SIG-M5 treated with dmso at 0.1 percent for 504 hours (cell line): ENCODE data around the gene PREX1.
A peak's percentile ranks its signal among the peaks of the same experiment; 100 is the strongest.

ENCODE experiments used
- DNase-seq: peaks from one replicate; lab custom pipeline; 2025; ENCODE audit not compliant: unreplicated experiment; lab: John Stamatoyannopoulos, UW

Gene PREX1

DNA sequence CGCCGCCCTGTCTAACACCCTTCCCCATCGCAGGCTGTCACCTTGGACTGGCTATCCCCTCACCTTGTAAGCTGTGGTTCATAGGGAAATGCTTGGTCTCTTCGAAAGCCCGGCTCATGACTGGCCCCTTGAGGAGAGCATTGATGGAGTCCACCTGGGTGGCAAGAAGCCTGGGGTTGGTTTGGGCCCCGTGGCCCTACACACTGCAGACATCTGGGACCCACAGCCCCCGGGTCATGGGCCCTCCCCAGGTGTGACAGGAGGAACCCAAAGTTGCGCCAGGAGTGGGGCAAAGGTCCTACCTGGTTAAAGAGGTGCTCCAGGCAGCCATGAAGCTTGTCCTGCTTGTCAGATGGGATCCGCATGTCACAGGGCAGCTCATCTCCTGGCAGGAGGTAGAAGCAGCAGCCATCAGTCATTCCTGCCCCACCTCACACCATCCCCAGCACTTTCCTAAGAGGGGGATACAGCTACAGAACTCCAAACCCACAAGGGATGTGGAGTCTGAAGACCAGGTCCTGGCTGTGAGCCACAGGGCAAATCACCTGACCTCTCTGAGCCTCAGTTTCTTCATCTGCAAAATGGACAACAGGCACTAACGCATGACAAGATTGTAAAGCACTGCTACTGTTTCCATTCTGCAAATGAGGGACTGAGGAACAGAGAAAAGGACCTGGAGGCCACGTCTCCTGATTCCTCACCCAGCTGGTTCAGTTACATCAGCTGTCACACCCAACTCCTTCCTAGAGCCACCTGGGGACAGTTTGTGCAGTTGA, 185.5 kb downstream of the PREX1 start:
- no peak for DNase-seq

DNA sequence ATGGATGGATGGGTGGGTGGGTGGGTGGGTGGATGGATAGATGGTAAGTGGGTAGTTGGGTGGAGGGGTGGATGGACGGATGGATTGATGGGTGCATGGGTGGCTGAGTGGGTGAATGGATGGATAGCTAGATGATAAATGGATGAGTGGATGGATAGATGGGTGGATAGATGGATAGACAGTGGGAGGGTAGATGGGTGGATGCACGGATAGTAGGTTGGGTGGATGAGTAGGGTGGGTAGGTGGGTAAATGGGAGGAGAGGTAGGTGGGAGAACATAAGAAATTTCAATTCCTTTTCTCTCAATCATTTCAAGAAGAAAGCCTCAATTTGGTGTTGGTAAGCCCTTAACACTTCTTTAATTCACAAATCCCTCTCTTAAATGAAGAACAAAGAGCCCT, 186.9 kb downstream of the PREX1 start:
- no peak for DNase-seq

GRCh38 chr20:48639899-48640298, 187.9 kb downstream of the PREX1 start:
- DNase-seq: no peak

GRCh38 chr20:48638546-48638945, 189.3 kb downstream of the PREX1 start:
- DNase-seq: no peak

DNA sequence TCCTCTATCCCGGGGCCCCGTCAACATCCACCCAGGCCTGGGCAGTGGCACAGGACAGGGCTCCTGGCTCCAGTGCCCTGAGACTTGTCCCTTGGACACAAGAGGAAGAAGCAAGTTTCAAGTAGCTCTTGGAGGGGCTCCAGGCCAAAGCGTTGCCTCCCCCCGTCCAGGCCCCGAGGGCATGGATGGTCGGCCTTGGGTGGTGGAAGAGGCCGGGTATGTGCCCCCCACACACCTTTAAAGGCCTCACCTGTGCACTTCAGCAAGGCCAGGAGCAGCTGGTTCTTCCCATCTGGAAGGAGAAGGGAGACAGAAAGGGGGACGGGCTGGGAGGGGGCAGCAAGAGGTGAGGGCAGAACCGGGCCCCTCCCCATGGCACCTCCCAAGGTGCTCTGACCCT, 190.3 kb downstream of the PREX1 start:
- DNase-seq: no peak

DNA sequence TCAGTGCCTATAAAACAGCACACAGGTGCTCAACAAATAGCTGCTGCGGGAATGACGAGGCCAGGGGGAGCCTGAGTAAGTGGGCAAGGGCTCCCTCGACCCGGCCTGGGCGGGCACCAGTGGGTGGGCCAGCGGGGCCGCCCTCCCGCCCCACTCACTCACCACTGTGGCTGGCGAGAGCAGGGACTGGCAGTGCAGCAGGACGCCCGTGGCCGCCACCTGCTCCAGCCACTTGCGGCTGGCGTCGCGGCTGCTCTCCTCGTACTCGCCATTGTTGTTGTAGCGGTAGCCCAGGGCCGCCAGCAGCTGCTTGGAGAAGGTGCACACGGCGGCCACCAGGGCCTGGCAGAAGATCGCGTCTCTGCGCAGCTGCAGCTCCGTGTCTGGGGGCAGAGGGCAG, 191.5 kb downstream of the PREX1 start:
- DNase-seq: no peak

- DNase-seq: peak; percentile 83
Measured at GRCh38 chr20:48635791-48636267, 192.0 kb downstream of the PREX1 start.

DNA sequence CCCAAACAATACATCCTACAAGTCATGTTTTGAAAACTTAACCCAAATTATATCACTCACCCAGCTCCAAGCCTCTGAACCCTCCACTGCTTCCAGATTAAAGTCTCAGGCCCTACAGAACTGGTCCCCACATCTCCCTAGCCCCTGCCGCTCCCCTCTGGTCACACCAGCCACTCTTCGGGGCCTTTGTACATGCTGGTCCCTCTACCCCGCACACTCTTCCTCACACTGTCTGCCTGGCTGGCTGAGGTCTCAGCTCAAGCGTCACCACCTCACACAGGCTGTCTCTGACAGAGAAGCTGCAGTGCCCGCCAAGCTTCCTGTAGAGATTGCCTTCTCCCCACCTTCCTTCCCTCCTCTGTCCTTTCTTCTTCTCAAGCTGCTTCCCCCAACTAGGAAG, 192.4 kb downstream of the PREX1 start:
- no peak for DNase-seq

DNA sequence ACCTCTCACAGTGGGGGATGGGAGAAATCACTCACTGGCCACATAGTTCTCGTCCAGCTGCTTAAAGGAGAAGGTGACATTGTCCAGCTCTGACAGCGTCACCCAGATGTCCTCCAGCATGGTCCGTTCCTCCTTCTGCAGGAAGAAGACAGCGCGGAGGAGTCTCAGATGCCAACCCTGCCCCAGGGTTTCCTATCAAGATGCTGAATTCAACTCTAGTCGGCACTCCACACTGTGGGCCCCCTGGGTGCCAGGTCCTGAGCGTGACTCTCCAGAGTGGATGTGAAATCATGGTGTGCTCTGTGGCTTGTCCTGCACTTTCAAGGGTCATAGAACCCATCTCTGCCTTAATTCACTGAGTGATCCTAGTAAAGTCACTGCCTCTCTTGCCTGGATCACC, 193.2 kb downstream of the PREX1 start:
- DNase-seq: no peak

- DNase-seq: no peak
Measured at GRCh38 chr20:48633620-48634257, 194.1 kb downstream of the PREX1 start.

GRCh38 chr20:48632825-48633619, 194.8 kb downstream of the PREX1 start:
- no peak for DNase-seq

DNA sequence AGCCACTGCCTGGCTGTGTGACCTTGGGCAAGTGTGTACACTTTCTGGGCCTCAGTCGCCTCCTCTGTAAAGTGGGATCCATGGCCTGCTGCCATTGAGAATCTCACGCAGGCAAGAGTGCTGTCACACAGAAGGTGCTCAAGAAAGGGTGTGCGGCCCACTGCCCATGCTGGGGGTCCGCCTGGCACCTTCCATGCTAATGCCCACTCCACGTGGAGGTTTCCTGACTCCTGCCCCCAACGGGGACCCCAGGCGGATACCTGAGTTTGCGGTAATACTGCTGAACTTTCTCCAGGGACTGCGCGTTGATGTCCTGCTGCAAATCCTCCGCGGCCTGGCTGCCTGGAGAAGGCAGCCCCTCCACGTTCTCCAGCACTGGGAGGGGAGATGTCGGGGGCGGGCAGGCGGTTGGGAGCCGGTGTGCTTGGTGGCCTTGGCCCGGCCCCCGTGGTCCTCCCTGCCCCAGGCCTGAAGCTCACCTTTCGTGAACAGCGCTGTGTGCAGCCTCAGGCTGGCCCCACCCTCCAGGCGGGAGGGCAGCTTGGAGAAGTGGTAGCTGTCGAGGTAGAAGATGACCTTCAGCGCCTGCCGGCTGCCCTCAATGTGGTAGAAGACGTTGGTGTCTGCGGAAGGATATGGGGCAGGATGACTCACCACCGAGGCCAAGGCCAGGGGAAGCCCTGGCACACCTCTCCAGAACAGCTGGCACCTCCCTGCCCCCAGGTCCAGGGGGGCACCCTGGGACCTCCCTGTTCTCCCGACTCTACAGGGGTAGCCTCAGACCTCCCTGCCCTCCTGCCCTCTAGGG, 195.6 kb downstream of the PREX1 start:
- no peak for DNase-seq

DNA sequence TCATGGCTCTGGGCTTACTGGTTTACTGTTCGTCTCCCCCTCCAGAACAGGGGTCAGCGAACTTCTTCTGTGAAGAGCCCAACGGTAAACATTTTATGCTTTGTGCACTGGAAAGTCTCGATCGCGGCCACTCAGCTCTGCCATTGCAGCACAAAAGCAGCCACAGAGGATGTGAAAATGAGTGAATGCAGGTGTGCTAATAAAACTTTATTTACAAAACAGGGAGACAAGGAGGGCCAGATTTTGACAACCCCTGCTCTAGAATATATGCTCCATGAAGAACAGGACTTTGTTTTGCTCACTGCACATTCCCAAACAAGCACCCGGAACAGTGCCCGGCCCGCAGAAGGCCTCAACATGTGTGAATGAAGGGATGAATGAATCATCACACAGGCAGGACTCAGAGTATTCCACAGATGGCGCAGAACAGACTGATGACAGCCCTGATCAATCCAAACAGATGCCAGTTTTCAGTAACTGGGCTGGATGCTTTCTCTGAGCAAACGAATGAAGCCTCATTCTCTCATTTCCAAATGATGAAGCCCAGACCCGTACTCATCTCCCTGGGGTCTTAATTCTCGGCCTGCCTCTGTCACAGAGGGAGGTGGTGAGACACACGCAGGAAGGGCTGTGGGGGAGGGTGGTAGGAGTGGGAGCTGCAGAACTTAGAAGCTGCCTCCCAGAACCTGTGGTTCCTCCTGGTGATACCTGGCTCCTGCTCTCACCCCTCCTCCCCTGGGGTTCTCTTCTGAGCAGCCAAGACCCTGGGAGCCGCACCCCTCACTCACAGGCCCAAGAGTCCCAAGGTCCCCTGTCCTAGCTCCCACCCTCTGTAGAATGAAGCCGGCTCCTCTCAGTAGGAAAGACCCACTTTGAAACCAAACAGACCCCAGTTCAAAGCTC, 196.4 kb downstream of the PREX1 start:
- no peak for DNase-seq

DNA sequence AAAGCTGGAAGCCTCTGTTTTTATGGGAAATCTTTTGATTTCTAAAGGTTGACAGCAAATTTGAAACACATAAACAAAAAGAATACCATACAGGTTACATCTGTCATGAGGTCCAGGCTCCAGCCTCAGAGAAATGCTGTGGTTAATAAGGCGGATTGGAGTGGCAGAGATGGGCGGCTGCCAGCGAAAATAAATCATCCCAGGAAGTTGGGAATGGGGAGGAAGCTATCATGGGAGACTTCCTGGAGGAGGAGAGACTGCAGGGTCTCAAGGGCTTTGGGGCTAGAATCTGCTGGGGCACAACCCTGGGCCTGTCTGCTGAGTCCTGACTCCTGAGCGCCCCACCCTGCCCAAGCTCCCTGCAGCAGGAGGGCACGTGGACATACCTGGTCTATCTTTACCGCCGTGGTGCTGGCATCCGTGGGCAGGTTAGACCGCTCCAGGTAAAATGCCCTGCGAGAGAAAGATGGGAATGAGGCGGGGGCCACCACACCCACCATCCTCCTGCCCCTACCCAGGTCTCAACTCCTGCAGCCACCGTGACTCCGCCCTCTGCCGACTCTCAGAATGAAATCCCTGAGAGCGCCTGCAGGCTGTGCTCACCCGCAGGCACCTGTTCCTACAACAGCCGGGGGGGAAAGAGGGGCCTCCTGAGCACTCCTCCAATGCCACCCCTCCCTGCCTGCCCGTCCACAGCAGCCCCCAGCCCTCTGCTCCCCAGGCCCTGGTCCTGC, 197.3 kb downstream of the PREX1 start:
- DNase-seq: no peak

GRCh38 chr20:48629960-48630315, 197.9 kb downstream of the PREX1 start:
- no peak for DNase-seq

DNA sequence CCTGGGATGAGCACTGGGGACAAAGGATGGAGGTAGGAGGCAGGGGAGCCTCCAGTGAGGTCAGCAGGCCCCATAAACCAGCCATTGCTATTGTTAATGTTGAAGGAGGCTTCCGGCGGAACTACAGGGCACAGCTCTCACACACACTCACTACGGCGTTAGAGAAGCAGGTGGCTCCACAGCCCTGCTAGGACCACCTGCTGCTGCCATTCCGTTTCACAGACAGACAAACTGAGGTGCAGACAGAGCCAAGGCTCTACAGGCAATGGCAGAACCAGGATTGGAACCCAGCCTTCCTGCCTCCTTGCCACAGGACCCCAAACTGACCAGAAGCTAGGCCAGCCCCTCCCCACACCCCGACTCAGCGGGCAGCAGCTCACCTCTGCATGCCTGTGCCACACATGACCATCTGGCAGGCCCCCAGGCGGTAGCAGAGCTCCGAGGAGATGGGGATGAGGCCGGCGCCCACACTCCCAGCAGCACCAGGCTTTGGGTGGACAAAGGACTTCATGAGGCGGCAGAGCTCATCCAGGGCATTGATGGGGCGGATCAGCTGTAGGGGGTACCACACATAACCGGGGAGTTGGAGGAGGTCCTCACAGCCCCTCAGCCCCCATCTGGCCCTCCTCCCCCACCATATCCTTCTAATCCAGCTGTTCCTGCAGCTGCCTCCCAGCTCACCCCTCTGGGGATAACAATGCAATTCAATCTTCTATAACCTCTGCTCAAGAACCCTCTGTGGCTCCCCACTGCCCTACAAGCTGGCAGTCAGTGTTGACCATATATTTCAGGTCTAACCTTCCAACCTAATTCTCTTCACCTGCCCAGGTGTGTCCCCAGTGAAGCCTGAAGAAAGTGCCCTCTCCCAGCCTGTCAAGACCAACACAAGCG, 198.5 kb downstream of the PREX1 start:
- DNase-seq: no peak

DNA sequence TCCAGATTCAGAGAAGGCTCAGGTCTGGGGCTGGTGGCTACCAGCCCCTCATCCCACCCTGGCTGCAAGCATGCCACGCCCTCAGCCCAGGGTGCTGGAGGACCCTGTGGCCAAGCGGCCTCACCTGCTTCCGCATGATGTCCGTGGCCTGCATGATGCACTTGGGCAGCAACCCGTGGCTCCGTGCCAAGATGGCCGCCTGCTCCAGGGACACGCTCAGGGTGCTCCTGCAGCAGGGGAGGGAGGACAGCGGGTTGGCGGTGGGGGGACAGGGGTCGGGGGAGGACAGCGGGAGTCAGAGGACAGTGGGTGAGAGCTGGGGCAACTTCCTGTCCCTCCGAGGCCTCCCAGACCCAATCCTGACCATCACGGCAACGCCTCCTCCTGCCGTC, 200.1 kb downstream of the PREX1 start:
- DNase-seq: no peak

DNA sequence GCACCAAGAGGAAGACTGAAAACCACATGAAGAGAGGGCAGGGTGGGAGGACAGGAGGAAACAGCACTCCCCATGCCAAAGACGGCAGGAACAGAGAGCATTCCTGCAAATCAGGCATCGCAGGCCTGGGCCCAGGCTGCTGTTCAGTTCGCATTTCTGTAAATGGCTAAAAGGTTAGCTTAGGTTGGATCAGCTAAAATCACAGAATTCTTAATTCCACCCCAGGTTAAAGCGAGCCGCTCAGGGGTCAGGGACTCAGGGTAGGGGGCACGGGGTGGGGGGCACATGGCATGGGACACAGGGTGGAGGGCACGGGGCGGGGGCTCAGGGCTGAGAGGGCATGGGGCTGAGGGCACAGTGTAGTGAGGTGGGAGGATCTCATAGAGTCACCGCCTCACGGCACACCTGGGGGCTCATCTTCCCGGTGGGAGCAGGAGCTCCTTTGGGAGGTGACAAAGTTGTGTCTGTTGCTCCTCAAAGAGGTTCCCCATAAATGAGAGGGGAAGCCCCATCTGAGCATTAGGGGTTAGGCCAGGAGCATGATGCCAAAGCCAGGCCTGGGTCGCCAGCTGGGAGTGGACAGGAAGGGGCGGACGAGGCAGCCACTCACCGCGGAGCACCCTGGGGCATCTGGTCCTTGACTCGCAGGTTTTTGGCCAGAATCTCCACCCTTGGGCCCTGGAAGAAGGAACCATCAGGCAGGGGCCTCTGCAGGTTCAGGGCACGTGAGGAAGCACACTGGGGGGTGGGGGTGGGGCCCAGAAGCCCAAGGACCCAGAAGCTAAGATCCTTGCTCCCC, 200.7 kb downstream of the PREX1 start:
- no peak for DNase-seq
